HG02798 (cell line): ENCODE data around the gene ARPC1B.
A peak's percentile ranks its signal among the peaks of the same experiment; 100 is the strongest.
"Not testable (repeated sequence)": the region's sequence is repeated elsewhere in the genome, so short reads cannot be mapped to it uniquely, and the experiment has no call there.

Experiments used
- ATAC-seq: cut with Tn5 transposase; IDR thresholded peaks from one replicate; pipeline ENCODE4 v1.9.1; 2021; ENCODE audit warnings: mild to moderate bottlenecking; ENCODE audit not compliant: unreplicated experiment, poor library complexity

The ARPC1B gene

GRCh38 chr7:99374111-99375064, at the start of gene ARPC1B:
Gene ARPC1B (plus strand): TSS chr7:99374730. CDS start chr7:99385715, 10,985 bp downstream.
- ATAC-seq = peak; percentile 69

- no peak for ATAC-seq
These were observed 49.5 kb upstream of the ARPC1B start for GRCh38 chr7:99325001-99325493.

- ATAC-seq = peak; percentile 92
These were observed 48.7 kb upstream of the ARPC1B start, which contains the start of gene ARPC1A for GRCh38 chr7:99325592-99326407. Gene ARPC1A (plus strand): TSS chr7:99325898. CDS start chr7:99333354, 7,456 bp downstream.

GRCh38 chr7:99326408-99326782, 48.1 kb upstream of the ARPC1B start:
- no peak for ATAC-seq

GRCh38 chr7:99330314-99330961, 44.1 kb upstream of the ARPC1B start:
- ATAC-seq = not testable (repeated sequence)

- ATAC-seq = no peak
These were observed 43.5 kb upstream of the ARPC1B start for GRCh38 chr7:99331002-99331401.

GRCh38 chr7:99339595-99339994, 34.9 kb upstream of the ARPC1B start:
- no peak for ATAC-seq

GRCh38 chr7:99340659-99341058, 33.9 kb upstream of the ARPC1B start:
- ATAC-seq = no peak

GRCh38 chr7:99344061-99344647, 30.4 kb upstream of the ARPC1B start:
- no peak for ATAC-seq

GRCh38 chr7:99350641-99351040, 23.9 kb upstream of the ARPC1B start:
- not testable (repeated sequence) for ATAC-seq

GRCh38 chr7:99352247-99352646, 22.3 kb upstream of the ARPC1B start:
- ATAC-seq = no peak

- no peak for ATAC-seq
These were observed 19.4 kb upstream of the ARPC1B start for GRCh38 chr7:99355098-99355497.

- ATAC-seq = no peak
These were observed 16.6 kb upstream of the ARPC1B start for GRCh38 chr7:99357701-99358490.

- ATAC-seq = not testable (repeated sequence)
These were observed 16.0 kb upstream of the ARPC1B start for GRCh38 chr7:99358521-99358920.

GRCh38 chr7:99359465-99360154, 14.9 kb upstream of the ARPC1B start:
- no peak for ATAC-seq

- no peak for ATAC-seq
These were observed 11.7 kb upstream of the ARPC1B start for GRCh38 chr7:99362801-99363200.

GRCh38 chr7:99363286-99363685, 11.2 kb upstream of the ARPC1B start:
- no peak for ATAC-seq

GRCh38 chr7:99365318-99366141, 9.0 kb upstream of the ARPC1B start:
- ATAC-seq = no peak
